HepG2 (cell line): ENCODE results near the gene RAP1A.

Experiments used
- CTCF ChIP-seq: sonication (generic); formaldehyde crosslinking; IDR thresholded peaks from 2 replicates; pipeline ENCODE4 v1.5.0; 2020; ENCODE audit warnings: mild to moderate bottlenecking, missing genetic modification reagents, moderate library complexity
- ESRRA ChIP-seq: sonication (generic); formaldehyde crosslinking; IDR thresholded peaks from 2 replicates; pipeline ENCODE4 v1.5.1; 2020; ENCODE audit warnings: mild to moderate bottlenecking, low read depth, missing genetic modification reagents
- EZH2 ChIP-seq: conservative IDR thresholded peaks from 2 replicates; pipeline ENCODE4 v1.6.1; 2012; ENCODE audit warnings: mild to moderate bottlenecking, low read depth, low read length, moderate library complexity
- FOSL2 ChIP-seq: sonication (generic); formaldehyde crosslinking; IDR thresholded peaks from 2 replicates; pipeline ENCODE4 v1.4.0; 2020; ENCODE audit warnings: missing genetic modification reagents
- HDAC1 ChIP-seq: sonication (generic); formaldehyde crosslinking; IDR thresholded peaks from 2 replicates; pipeline ENCODE4 v1.5.1; 2020; ENCODE audit warnings: mild to moderate bottlenecking, missing genetic modification reagents
- KDM5B ChIP-seq: sonication (generic); formaldehyde crosslinking; IDR thresholded peaks from 2 replicates; pipeline ENCODE4 v1.4.0; 2020; ENCODE audit warnings: missing genetic modification reagents, mild to moderate bottlenecking, borderline replicate concordance
- NFIC ChIP-seq: IDR thresholded peaks from 2 replicates; pipeline ENCODE4 v1.6.1; 2012; ENCODE audit warnings: mild to moderate bottlenecking, low read length, inconsistent platforms
- REST ChIP-seq, 2 experiments: IDR thresholded peaks; 2 replicates each; pipeline ENCODE4 v1.6.1; 2011 to 2012; ENCODE audit warnings: low read length in 2 of 2, borderline replicate concordance in 1 of 2, low read depth in 1 of 2, mild to moderate bottlenecking in 1 of 2, moderate library complexity in 1 of 2
- SP4 ChIP-seq: sonication (generic); formaldehyde crosslinking; IDR thresholded peaks from 2 replicates; pipeline ENCODE4 v1.8.1; 2023; ENCODE audit warnings: mild to moderate bottlenecking, missing genetic modification reagents
- TCF7L2 ChIP-seq: IDR thresholded peaks from 2 replicates; pipeline ENCODE4 v1.6.1; 2011; ENCODE audit warnings: mild to moderate bottlenecking, low read depth, low read length, moderate library complexity
- TOE1 ChIP-seq: sonication (generic); formaldehyde crosslinking; IDR thresholded peaks from 2 replicates; pipeline ENCODE4 v1.4.0; 2020; ENCODE audit warnings: mild to moderate bottlenecking, missing genetic modification reagents
- ZNF251 ChIP-seq: sonication (generic); formaldehyde crosslinking; IDR thresholded peaks from 2 replicates; pipeline ENCODE4 v1.9.0; 2021; ENCODE audit warnings: mild to moderate bottlenecking, missing genetic modification reagents
- ZNF724P ChIP-seq: sonication (generic); formaldehyde crosslinking; IDR thresholded peaks from 2 replicates; pipeline ENCODE4 v1.8.0; 2022; ENCODE audit warnings: missing genetic modification reagents, borderline replicate concordance
- ZNF75D ChIP-seq: sonication (generic); formaldehyde crosslinking; IDR thresholded peaks from 2 replicates; pipeline ENCODE4 v1.8.1; 2023; ENCODE audit warnings: missing genetic modification reagents, mild to moderate bottlenecking, borderline replicate concordance

DNA sequence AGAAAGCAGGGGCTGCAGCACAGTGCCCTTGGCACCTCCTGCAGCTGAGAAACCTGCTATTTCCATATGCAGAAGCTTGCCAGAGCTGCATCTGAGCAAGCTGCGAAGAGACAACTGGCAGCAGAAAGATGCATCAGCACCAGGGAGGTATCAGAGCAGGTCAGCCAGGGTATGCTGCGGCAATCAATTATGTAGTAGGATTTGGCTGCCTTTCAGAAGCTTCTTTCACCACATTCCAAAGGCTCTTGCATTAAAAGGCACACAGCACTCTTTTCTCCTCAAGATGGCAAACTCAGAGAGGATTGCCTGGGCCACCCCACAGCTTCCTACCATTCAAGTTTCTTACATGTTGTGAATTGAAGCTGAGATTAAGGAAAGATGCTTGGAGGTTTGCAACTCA lies 47.6 kb upstream of the RAP1A start:
- TF ChIP-seq KDM5B (CRISPR knock-in tag) (no peak), EZH2 (no peak), HDAC1 (no peak), ZNF724P (no peak), ZNF75D (CRISPR knock-in tag) (no peak), TCF7L2 (no peak), ESRRA (no peak), ZNF251 (no peak), FOSL2 (CRISPR knock-in tag) (no peak), TOE1 (CRISPR knock-in tag) (no peak), CTCF (no peak), REST (IDR thresholded peaks at IDR 0.05; ENCODE audit: borderline replicate concordance in 1 of 2, low read depth in 1 of 2, low read length in 2 of 2) (no peak), NFIC (no peak), SP4 (CRISPR knock-in tag) (no peak)
